GM21423 (cell line): Measurements from ENCODE around the gene HERC4.
"Not testable (repeated sequence)": the region's sequence is repeated elsewhere in the genome, so short reads cannot be mapped to it uniquely, and the experiment has no call there.

ENCODE experiments used
- ATAC-seq: cut with Tn5 transposase; IDR thresholded peaks from one replicate; pipeline ENCODE4 v1.9.1; 2021; ENCODE audit warnings: mild to moderate bottlenecking, moderate library complexity; ENCODE audit not compliant: unreplicated experiment

Gene HERC4

DNA sequence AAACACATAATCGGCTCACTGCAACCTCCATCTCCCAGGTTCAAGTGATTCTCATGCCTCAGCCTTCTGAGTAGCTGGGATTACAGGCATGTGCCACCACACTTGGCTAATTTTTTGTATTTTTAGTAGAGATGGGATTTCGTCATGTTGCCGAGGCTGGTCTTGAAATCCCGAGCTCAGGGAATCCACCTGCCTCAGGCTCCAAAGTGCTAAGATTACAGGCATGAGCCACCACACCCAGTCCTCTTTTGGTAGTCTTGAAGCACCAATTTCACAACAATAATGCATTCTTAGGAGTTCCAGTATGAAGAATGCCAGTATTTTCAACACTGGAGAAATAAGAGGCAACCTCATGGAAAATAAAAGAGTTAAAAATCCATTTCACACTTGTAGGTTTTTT is 109.0 kb downstream of the HERC4 start:
- not testable (repeated sequence) for ATAC-seq

DNA sequence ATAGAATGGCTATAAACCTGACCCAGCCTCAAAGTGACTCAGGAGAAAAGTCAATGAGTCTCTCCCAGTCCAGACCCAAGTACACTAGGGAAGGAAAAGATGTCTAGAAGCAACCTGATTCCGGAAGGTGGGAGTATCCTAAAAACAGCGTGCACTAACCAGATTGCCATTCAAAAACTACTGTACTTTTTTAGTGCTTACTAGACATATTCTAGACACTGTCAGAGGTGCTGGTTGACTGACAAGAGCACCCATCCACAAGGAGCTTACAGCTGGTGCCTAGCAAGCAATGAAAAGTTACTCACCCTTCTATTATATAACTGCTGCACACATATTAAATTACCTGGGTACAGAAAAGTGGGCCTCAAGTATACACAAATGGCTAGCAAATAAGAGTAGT is 109.6 kb downstream of the HERC4 start:
- ATAC-seq: no peak

DNA sequence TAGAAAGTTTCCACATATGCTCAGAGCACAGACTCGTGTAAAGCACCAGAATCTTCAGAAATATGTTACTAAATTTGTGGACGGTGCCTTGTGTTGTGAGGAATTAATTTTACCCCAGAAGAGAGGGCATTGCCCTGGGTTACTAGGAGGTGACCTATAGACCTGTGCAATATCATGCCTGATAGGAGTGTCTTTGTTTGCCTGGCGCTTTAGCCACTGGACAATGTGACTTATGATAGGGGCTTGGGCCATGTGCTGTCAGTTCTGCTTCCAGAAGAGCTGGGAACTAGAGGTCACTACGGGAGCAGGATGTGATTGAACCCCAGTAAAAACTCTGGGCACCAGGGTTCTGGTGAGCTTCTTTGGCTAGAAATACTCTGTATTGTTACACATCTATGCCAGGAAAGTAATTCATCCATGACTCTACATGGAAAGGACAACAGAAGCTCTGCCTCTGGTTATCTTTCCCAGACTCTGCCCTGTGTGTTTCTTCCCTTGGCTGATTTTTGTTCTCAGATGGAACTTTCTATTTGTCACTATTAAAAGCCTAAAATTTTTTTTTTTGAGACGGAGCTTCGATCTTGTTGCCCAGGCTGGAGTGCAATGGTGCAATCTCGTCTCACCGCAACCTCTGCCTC is 115.1 kb downstream of the HERC4 start:
- ATAC-seq: no peak

DNA sequence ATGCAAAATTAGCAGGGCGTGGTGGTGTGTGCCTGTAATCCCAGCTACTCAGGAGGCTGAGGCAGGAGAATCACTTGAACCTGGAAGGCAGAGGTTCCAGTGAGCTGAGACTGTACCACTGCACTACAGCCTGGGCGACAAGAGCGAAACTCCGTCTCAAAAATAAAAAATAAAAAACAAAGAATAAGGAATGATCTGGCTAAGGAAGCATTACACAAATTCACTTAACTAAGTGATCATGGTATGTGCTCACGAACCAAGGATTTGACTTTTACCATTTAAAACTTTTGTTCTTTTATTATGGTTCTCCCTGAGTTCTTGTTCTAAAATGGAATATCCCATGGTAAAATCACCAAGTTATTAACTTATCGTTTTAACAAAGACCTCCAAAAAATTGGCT is 119.5 kb downstream of the HERC4 start:
- ATAC-seq: no peak

DNA sequence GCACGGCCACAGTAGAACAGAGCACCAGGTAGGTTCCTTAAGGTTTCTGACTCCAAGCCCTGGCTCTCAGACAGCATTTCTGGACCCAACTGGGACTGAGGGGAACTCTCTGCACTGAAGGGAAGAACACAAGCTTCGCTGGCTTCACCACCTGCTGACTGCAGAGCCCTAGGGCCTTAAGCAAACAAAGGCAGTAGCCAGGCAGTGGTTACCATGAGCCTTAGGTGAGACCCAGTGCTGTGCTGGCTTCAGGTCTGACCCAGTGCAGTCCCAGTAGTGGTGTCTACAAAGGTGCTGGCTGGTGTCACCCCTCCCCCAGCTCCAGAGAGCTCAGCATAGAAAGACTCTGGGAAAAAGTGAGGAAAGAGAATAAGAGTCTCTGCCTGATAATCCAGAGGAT is 131.2 kb downstream of the HERC4 start:
- ATAC-seq: no peak

DNA sequence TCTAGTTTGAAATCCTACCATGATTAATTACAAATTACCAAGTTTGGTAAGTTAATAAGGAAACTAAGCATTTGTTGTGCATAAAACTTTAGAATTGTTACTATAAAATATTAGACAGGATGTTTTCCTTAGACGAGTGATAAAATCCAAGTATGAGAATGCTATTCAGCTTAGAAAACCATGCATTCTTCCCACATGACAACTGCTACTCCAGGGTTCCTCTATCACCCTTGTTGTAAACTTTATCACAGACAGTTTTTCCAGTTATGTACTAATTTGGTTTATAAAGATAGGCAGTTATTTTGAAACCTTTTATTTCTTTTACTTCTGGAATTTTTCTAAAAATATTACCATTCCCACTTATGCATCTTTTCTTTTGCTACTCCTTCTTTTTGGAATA is 138.7 kb downstream of the HERC4 start:
- no peak for ATAC-seq

DNA sequence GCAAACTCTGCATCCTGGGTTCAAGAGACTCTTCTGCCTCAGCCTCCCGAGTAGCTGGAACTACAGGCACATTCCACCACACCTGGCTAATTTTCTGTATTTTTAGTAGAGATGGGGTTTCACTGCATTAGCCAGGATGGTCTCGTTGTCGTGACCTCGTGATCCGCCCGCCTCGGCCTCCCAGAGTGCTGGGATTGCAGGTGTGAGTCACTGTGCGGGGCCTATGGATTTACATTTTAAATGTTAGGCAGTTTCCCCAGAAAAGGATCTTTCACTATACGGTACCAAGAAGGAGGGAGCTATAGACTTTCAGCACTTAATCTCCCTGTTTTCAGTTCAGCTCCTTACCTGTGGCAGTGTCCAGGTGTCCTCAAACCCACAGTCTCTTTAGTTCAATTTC is 139.9 kb downstream of the HERC4 start:
- ATAC-seq: no peak

DNA sequence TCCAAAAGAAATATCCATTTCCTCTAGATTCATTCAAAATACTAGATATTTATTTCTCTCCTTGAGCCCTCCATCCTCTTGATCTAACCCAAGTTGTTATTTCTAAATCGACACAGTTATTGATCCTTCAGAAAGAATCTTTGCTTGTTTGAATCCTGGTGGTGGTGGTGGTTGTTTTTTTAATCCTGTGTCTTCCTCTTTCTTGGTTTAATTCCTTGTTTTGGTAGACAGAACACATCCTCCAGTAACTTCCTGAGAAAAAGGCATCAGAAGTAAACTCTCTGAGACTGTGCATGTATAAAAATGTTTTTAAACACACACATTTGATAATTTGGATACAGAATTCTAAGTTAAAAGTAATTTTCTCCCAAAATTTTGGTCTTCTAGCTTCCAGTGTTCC is 140.7 kb downstream of the HERC4 start:
- ATAC-seq: no peak

DNA sequence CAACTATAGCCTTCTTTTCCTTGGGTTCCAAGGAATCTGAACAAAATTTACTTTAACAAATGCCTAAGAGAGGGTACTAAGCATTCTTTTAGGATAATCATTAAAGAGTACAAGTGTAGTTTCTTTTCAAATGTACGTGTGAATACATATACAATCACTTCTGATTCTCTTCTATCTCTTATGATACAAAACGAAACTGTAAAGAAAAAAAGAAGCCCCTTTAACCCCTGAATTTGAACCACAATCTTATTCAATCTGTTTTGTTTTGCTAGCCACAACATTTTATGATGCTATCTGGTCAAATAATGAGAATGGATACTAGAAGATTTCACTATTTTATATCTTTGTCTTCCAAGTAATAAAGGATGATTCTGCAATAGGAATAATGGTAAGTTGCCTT is 141.9 kb downstream of the HERC4 start:
- ATAC-seq: no peak

DNA sequence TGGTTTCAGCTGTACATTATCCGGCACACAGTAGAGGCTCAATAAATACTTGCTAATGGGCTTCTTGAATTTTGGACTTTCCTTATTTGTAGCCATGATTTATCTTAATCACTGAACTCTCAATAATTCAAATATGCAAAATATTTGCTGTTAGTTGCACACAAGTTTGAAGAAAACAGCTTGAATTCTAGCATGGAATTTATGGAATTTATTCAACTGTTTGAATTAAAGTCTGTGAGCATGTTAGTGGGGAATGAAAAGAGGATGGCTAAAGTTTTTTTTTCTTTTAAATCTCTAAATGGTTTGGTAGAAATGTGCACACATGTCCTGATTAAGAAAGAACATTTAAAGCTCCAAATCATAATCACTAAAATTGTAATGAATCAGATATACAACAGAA is 148.1 kb downstream of the HERC4 start:
- no peak for ATAC-seq

DNA sequence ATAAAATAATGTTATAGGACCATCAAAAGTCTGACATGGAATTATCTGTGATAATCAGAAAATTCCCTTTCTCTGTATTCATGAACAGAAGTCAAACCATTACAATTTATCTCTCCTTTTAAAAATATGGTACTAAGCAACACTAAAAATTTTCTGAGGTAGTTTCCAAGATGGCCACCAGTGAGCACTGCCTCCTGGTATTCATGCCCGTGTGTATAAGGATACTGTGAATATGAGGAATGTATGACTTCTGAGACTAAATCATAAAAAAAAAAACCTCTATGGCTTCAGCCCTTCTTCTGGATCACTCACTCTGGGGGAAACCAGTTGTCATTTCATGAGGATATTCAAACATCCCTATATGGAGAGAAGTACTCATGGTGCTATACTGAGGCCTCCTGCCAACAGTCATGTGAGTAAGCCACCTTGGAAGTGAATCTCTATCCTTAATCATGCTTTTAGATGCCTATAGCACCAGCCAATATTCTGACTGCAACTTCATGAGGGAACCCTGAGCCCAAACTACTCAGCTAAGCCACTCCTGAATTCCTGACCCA is 149.6 kb downstream of the HERC4 start:
- ATAC-seq: no peak

DNA sequence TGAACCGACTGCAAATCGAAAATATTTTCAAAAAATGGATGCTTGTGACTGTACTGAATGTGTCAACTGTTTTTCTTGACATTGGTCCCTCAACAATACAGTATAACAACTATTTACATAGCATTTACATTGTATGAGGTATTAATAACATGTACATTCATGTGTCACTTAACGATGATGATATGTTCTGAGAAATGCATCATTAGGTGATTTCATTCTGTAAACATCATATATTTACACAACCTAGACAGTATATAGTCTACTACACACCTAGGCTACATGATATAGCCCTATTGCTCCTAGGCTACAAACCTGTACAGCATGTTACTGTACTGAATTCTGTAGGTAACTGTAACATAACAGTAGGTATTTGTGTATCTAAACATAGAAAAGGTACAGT is 150.9 kb downstream of the HERC4 start:
- ATAC-seq: no peak

DNA sequence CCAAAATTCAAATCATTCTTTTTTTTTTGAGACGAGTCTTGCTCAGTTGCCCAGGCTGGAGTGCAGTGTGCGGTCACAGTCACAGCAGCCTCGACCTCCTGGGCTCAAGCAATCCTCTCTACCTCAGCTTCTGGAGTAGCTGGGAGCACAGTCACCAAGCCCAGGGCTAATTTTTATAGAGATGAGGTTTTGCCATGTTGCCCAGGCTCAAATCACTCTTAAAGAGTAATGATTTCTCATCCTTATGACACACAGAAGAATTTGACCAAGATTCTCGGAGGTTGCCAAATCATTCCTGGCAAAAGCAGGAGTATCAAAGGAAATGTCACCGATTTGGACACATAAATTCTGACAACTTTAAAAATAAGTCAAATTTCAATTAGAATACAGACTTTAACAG is 151.5 kb downstream of the HERC4 start:
- no peak for ATAC-seq

DNA sequence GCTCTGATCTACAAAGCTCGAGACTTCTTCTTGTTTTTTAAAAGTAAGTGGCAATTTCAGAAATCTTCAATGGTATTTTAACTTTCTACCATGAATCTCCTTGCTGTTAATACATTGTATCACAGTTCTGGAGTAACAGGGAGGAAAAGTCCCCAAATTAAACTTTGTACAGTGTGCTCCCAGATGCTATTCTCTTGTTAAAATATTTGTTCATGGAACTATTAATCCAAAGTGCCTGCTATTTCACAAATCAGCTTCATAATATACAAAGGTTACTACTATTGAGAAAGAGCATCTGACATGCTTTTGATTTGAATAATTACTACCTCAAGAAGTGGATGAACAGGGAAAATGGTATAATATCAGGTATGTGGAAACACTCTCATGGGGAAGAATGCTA is 154.0 kb downstream of the HERC4 start:
- no peak for ATAC-seq

DNA sequence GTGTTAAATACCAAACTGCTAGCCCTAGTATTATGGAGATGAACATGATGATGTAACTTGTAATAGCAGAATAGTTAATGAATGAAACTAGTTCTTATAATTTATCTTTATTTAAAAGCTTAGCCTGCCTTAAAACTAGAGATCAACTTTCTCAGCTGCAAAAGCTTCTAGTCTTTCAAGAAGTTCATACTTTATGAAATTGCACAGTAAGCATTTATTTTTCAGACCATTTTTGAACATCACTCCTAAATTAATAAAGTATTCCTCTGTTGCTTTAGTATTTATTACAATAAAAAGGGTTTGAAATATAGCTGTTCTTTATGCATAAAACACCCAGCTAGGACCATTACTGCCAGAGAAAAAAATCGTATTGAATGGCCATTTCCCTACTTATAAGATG is 157.4 kb downstream of the HERC4 start:
- no peak for ATAC-seq

DNA sequence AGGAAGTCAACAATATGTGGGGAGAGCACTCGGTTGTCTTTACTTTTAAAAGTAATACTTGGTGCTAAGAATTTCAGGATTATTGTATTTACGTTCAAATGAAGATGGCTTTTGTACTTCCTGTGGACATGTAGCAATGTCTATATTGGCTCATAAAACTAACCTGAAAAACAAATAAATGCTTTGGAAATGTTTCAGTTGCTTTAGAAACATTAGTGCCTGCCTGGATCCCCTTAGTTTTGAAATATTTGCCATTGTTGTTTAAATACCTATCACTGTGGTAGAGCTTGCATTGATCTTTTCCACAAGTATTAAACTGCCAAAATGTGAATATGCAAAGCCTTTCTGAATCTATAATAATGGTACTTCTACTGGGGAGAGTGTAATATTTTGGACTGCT is 157.9 kb downstream of the HERC4 start:
- no peak for ATAC-seq

DNA sequence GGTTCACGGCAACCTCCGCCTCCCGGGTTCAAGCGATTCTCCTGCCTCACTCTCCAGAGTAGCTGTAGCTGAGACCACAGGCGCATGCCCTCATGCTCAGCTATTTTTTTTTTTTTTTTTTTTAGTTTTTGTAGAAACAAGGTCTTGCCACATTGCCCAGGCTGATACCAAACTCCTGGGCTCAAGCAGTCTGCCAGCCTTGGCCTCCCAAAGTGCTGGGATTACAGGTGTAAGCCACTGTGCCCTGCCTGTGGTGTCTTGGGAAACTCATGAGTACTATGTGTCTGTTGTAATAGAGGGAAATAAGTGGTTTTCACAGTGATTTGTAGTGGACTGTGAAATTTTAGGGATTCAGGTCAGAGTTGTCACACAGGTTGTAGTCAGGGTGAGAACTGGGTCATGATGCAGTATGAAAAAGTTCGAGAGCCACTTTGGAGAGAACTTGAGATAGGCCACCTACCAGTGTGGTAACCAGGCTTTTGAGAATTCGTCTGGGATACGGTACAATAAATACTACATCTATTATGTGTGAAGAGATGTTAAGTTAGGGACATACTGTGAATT is 160.2 kb downstream of the HERC4 start:
- no peak for ATAC-seq

DNA sequence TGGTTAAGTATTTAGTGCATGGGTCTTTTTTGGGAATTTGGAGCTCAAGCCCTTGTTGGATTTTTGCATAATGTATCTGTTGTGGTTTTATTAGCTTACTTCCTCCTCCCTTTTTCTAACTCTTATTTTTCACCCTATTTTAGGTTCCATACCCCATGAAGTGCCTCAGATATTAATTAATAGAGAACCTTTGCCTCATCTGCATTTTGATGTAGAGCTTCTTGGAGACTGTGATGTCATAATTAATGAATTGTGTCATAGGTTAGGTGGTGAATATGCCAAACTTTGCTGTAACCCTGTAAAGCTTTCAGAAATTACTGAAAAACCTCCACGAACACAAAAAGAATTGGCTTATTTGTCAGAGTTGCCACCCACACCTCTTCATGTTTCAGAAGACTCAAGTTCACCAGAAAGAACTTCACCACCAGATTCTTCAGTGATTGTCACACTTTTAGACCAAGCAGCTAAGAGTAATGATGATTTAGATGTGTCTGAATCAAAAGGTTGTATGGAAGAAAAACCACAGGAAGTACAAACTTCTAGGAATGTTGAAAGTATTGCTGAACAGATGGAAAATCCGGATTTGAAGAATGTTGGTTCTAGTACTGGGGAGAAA is 162.6 kb downstream of the HERC4 start:
- ATAC-seq: no peak

DNA sequence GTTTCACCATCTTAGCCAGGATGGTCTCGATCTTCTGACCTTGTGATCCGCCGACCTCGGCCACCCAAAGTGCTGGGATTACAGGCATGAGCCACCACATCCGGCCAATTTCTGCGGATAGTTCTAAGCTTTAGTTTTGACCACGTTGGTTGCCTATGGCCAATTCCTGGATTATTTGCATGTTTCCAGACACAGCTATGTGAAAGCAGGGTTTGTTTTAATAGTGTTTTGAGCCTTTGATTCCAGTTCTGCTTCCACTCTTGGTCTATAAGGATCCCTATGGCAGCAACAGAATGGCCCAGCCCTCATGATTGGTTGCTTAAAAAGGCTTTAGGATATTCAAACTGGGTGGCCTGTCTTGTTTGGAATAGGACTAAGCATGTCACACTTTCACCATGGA is 171.5 kb downstream of the HERC4 start:
- no peak for ATAC-seq

DNA sequence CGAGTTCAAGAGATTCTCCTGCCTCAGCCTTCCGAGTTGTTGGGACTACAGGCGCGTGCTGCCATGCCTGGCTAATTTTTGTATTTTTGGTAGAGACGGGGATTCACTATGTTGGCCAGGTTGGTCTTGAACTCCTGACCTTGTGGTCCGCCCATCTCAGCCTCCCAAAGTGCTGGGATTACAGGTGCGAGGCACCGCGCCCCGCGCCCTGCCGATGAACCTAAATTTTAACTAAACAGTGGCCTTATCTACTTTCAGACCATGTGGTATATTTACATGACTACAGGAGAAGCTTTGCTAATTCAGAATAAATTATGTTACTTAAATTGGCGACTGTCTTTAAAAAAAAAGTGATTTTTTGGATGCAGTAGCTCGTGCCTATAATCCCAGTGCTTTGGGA is 181.4 kb downstream of the HERC4 start:
- ATAC-seq: no peak

DNA sequence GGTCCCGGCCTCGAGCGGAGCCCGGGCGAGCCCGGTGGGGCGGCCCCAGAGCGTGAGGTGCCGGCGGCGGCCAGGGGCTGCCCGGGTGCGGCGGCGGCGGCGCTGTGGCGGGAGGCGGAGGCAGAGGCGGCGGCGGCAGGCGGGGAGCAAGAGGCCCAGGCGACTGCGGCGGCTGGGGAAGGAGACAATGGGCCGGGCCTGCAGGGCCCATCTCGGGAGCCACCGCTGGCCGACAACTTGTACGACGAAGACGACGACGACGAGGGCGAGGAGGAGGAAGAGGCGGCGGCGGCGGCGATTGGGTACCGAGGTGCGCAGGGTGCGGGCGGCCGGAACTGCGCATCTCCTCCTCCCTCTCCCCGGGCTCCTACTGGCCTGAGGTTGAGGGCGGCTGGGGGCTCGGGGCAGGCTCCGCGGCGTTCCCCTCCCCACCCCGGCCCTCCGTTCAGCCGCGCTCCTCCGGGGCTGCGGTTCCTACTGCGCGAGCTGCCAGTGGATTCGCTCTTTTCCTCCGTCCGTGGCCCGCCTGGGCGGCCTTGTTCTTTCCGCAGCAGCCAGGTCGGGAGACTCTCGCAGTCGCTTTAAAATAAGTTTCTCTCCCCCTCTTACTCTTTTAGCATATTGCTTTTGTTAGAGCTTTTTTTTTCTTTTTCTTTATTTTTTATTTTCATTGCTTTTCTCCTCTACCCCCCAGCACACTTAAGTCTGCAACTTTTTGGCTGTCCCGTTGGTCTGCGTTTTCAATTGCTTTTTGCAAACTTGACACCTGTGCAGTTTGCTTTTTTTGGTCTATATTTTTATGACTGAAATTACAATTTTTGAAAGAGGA is 190.0 kb downstream of the HERC4 start:
- peak; percentile 59 for ATAC-seq
